ENCODE measurements around the gene OTUD5.

OTUD5 gene

DNA sequence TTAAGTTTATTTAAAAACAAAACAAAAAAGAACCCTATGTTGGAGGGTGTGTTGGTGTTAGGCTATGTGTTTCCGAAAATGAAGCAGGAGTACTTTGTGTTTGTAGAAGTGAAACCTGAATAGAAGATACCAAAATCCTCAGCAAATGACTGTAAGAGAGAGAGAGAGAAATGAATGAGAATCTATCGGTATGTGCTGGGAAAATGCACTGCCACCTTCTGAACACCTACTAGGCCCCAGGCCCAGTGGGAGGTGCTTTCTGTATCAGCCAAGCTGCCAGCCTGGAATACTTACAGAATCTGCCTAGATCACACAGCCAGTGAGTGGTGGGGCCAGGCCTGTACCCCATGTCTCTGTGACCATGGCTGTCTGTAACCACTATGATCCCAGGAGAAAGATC, 23.6 kb downstream of the OTUD5 start:
- H3K27ac ChIP-seq (ENCODE audit: low read length): no peak overlapping the region
- peaks cover 28% of the 10 kb centered on the region for H3K36me3 ChIP-seq (ENCODE audit: control insufficient read depth, low read depth, low read length)
- peaks cover 9% of the 10 kb centered on the region for H3K4me1 ChIP-seq (ENCODE audit: control insufficient read depth, low read depth, low read length)

GRCh38 chrX:48927736-48928382, 29.5 kb downstream of the OTUD5 start:
- Histone ChIP-seq H3K27ac (ENCODE audit: low read length) (peak overlapping the region; percentile 68), H3K4me1 (ENCODE audit: control insufficient read depth, low read depth, low read length) (peaks cover 9% of the 10 kb centered on the region), H3K9me3 (ENCODE audit: control insufficient read depth, low read depth, low read length) (no peaks in the 10 kb centered on the region), H3K36me3 (ENCODE audit: control insufficient read depth, low read depth, low read length) (peaks cover 14% of the 10 kb centered on the region), H3K9ac (ENCODE audit: low read length) (peak overlapping the region; percentile 37), H3K27me3 (ENCODE audit: control insufficient read depth, insufficient read depth, low read length) (no peaks in the 10 kb centered on the region), H3K4me3 (ENCODE audit: low read length) (peak overlapping the region; percentile 40)

More for the DNA sequence above, 23.6 kb downstream of the OTUD5 start:
- no peaks in the 10 kb centered on the region for H3K9me3 ChIP-seq (ENCODE audit: control insufficient read depth, low read depth, low read length)
- no peaks in the 10 kb centered on the region for H3K27me3 ChIP-seq (ENCODE audit: control insufficient read depth, insufficient read depth, low read length)
- no peak overlapping the region for H3K9ac ChIP-seq (ENCODE audit: low read length)
- no peak overlapping the region for H3K4me3 ChIP-seq (ENCODE audit: low read length)

GRCh38 chrX:48927123-48927522, 30.3 kb downstream of the OTUD5 start:
- H3K9ac ChIP-seq (ENCODE audit: low read length): peak overlapping the region; percentile 10
- peaks cover 13% of the 10 kb centered on the region for H3K36me3 ChIP-seq (ENCODE audit: control insufficient read depth, low read depth, low read length)
- H3K27me3 ChIP-seq (ENCODE audit: control insufficient read depth, insufficient read depth, low read length): no peaks in the 10 kb centered on the region
- H3K27ac ChIP-seq (ENCODE audit: low read length): peak overlapping the region; percentile 57
- H3K9me3 ChIP-seq (ENCODE audit: control insufficient read depth, low read depth, low read length): no peaks in the 10 kb centered on the region
- H3K4me1 ChIP-seq (ENCODE audit: control insufficient read depth, low read depth, low read length): peaks cover 9% of the 10 kb centered on the region
- peak overlapping the region; percentile 40 for H3K4me3 ChIP-seq (ENCODE audit: low read length)

- H3K9ac ChIP-seq (ENCODE audit: low read length): no peak overlapping the region
- H3K4me3 ChIP-seq (ENCODE audit: low read length): no peak overlapping the region
- H3K4me1 ChIP-seq (ENCODE audit: control insufficient read depth, low read depth, low read length): peaks cover 20% of the 10 kb centered on the region
- no peak overlapping the region for H3K27ac ChIP-seq (ENCODE audit: low read length)
- no peaks in the 10 kb centered on the region for H3K27me3 ChIP-seq (ENCODE audit: control insufficient read depth, insufficient read depth, low read length)
- no peaks in the 10 kb centered on the region for H3K9me3 ChIP-seq (ENCODE audit: control insufficient read depth, low read depth, low read length)
- peaks cover 8% of the 10 kb centered on the region for H3K36me3 ChIP-seq (ENCODE audit: control insufficient read depth, low read depth, low read length)
Measured at GRCh38 chrX:48924270-48924669, 33.1 kb downstream of the OTUD5 start.

DNA sequence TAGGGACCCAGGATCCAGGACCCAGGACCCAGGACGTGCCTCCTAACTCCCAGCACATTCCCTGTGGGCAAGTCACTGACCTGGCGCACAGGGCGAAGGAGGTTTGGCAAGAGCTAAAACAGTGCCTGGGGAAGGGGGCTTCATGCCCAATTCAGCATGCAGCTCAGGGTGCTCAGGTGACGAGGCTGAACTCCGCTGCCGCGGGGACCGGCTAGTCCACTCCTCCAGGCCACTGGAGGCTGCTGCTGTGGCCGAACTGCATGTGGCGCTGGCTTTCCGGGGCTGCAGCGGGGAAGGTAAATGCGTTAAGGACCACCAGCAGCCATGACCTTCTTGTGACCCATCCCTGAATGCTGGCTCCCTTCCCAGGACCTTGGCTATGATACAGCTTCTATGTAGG, 33.6 kb downstream of the OTUD5 start:
- peaks cover 8% of the 10 kb centered on the region for H3K36me3 ChIP-seq (ENCODE audit: control insufficient read depth, low read depth, low read length)
- H3K4me1 ChIP-seq (ENCODE audit: control insufficient read depth, low read depth, low read length): peaks cover 20% of the 10 kb centered on the region
- H3K27ac ChIP-seq (ENCODE audit: low read length): no peak overlapping the region
- no peaks in the 10 kb centered on the region for H3K27me3 ChIP-seq (ENCODE audit: control insufficient read depth, insufficient read depth, low read length)
- H3K9me3 ChIP-seq (ENCODE audit: control insufficient read depth, low read depth, low read length): no peaks in the 10 kb centered on the region
- no peak overlapping the region for H3K4me3 ChIP-seq (ENCODE audit: low read length)
- H3K9ac ChIP-seq (ENCODE audit: low read length): no peak overlapping the region

GRCh38 chrX:48920718-48921104, 36.7 kb downstream of the OTUD5 start:
- Histone ChIP-seq H3K27me3 (ENCODE audit: control insufficient read depth, insufficient read depth, low read length) (no peaks in the 10 kb centered on the region), H3K9me3 (ENCODE audit: control insufficient read depth, low read depth, low read length) (no peaks in the 10 kb centered on the region), H3K27ac (ENCODE audit: low read length) (no peak overlapping the region), H3K4me1 (ENCODE audit: control insufficient read depth, low read depth, low read length) (peaks cover 11% of the 10 kb centered on the region), H3K9ac (ENCODE audit: low read length) (peak overlapping the region; percentile 13), H3K4me3 (ENCODE audit: low read length) (peak overlapping the region; percentile 90), H3K36me3 (ENCODE audit: control insufficient read depth, low read depth, low read length) (peaks cover 14% of the 10 kb centered on the region)

DNA sequence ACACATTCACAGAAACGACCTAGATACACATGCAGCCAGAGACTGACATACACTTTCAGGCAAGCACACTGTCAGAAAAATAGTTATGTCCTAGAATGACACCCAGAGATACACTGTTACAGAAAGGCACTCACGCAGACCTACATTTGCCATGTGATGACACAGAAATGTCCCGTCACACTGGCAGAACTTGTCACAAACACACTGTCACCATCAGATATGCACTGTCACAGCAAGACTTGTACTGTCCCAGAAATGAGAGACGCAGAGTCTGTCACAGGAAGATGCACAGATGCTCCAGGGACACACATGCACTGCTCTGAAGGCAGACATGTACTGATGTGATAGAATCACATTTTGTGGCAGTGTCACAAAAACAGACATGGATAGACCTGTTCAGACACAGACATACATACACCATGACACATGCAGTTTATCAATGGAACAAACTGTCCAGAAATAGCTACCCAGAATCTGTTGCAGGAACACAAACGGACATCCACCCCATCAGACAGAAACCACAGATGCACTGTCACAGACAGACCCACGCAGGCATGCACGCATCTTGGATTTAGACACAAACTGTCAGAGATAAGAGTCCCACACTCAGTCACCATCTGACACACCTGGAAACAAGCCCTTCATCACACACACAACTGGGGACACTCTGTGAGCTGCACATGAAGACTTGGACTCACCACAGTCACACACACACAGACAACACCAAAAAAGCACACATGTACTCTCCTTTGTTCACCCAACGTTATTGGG, 37.3 kb downstream of the OTUD5 start:
- Histone ChIP-seq H3K4me3 (ENCODE audit: low read length) (peak overlapping the region; percentile 90), H3K4me1 (ENCODE audit: control insufficient read depth, low read depth, low read length) (peaks cover 11% of the 10 kb centered on the region), H3K36me3 (ENCODE audit: control insufficient read depth, low read depth, low read length) (peaks cover 13% of the 10 kb centered on the region), H3K27ac (ENCODE audit: low read length) (no peak overlapping the region), H3K27me3 (ENCODE audit: control insufficient read depth, insufficient read depth, low read length) (no peaks in the 10 kb centered on the region), H3K9ac (ENCODE audit: low read length) (peak overlapping the region; percentile 75), H3K9me3 (ENCODE audit: control insufficient read depth, low read depth, low read length) (no peaks in the 10 kb centered on the region)

- Histone ChIP-seq H3K4me3 (ENCODE audit: low read length) (peak overlapping the region; percentile 90), H3K9ac (ENCODE audit: low read length) (peak overlapping the region; percentile 75), H3K27me3 (ENCODE audit: control insufficient read depth, insufficient read depth, low read length) (no peaks in the 10 kb centered on the region), H3K36me3 (ENCODE audit: control insufficient read depth, low read depth, low read length) (peaks cover 20% of the 10 kb centered on the region), H3K4me1 (ENCODE audit: control insufficient read depth, low read depth, low read length) (peaks cover 11% of the 10 kb centered on the region), H3K9me3 (ENCODE audit: control insufficient read depth, low read depth, low read length) (no peaks in the 10 kb centered on the region), H3K27ac (ENCODE audit: low read length) (peak overlapping the region; percentile 55)
Measured at GRCh38 chrX:48919360-48919841, 38.0 kb downstream of the OTUD5 start.

- Histone ChIP-seq H3K4me1 (ENCODE audit: control insufficient read depth, low read depth, low read length) (peaks cover 11% of the 10 kb centered on the region), H3K36me3 (ENCODE audit: control insufficient read depth, low read depth, low read length) (peaks cover 26% of the 10 kb centered on the region), H3K27me3 (ENCODE audit: control insufficient read depth, insufficient read depth, low read length) (no peaks in the 10 kb centered on the region), H3K27ac (ENCODE audit: low read length) (peak within 1 kb of the TSS; percentile 55), H3K9ac (ENCODE audit: low read length) (peak within 1 kb of the TSS; percentile 75), H3K9me3 (ENCODE audit: control insufficient read depth, low read depth, low read length) (no peaks in the 10 kb centered on the region), H3K4me3 (ENCODE audit: low read length) (peak within 1 kb of the TSS; percentile 90)
Measured at GRCh38 chrX:48918643-48919340, 38.6 kb downstream of the OTUD5 start, which contains the start of gene PIM2. Gene PIM2, minus strand, starts transcription at chrX:48919024. Its CDS starts 190 bp downstream, at chrX:48918834.

GRCh38 chrX:48918301-48918642, 39.1 kb downstream of the OTUD5 start:
- no peak overlapping the region for H3K27ac ChIP-seq (ENCODE audit: low read length)
- H3K27me3 ChIP-seq (ENCODE audit: control insufficient read depth, insufficient read depth, low read length): no peaks in the 10 kb centered on the region
- peak overlapping the region; percentile 57 for H3K9ac ChIP-seq (ENCODE audit: low read length)
- H3K4me1 ChIP-seq (ENCODE audit: control insufficient read depth, low read depth, low read length): peaks cover 11% of the 10 kb centered on the region
- peaks cover 29% of the 10 kb centered on the region for H3K36me3 ChIP-seq (ENCODE audit: control insufficient read depth, low read depth, low read length)
- no peaks in the 10 kb centered on the region for H3K9me3 ChIP-seq (ENCODE audit: control insufficient read depth, low read depth, low read length)
- H3K4me3 ChIP-seq (ENCODE audit: low read length): peak overlapping the region; percentile 90

- Histone ChIP-seq H3K4me3 (ENCODE audit: low read length) (peak overlapping the region; percentile 90), H3K36me3 (ENCODE audit: control insufficient read depth, low read depth, low read length) (peaks cover 34% of the 10 kb centered on the region), H3K27me3 (ENCODE audit: control insufficient read depth, insufficient read depth, low read length) (no peaks in the 10 kb centered on the region), H3K9me3 (ENCODE audit: control insufficient read depth, low read depth, low read length) (no peaks in the 10 kb centered on the region), H3K9ac (ENCODE audit: low read length) (peak overlapping the region; percentile 40), H3K4me1 (ENCODE audit: control insufficient read depth, low read depth, low read length) (peaks cover 11% of the 10 kb centered on the region), H3K27ac (ENCODE audit: low read length) (peak overlapping the region; percentile 38)
Measured at GRCh38 chrX:48917139-48918001, 40.0 kb downstream of the OTUD5 start.

Data from iPS-18a (cell line).